ENCODE data around the gene EFCAB3.
"Not testable (repeated sequence)": the region's sequence is repeated elsewhere in the genome, so short reads cannot be mapped to it uniquely, and the experiment has no call there.

DNA sequence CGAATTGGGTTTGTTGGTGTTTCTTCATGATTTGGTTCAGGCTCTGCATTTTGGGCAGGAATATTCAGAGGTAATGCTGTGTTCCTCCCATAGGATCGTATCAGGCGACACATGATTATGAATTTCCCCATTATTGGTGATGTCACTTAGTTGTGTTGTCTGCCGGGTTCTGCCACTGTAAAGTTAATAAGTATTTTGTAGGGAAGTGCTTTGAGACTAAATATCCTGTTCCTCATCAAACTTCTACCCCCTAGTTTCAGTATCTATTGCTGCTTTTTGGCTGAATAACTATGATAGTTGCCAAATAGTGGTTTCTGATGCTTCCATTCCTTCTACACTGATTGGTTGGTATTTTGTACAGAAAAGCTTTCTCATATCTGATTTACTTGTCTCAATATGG is 71.8 kb downstream of the EFCAB3 start:
- TF ChIP-seq, protein P1, sequence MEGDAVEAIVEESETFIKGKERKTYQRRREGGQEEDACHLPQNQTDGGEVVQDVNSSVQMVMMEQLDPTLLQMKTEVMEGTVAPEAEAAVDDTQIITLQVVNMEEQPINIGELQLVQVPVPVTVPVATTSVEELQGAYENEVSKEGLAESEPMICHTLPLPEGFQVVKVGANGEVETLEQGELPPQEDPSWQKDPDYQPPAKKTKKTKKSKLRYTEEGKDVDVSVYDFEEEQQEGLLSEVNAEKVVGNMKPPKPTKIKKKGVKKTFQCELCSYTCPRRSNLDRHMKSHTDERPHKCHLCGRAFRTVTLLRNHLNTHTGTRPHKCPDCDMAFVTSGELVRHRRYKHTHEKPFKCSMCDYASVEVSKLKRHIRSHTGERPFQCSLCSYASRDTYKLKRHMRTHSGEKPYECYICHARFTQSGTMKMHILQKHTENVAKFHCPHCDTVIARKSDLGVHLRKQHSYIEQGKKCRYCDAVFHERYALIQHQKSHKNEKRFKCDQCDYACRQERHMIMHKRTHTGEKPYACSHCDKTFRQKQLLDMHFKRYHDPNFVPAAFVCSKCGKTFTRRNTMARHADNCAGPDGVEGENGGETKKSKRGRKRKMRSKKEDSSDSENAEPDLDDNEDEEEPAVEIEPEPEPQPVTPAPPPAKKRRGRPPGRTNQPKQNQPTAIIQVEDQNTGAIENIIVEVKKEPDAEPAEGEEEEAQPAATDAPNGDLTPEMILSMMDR (IDR thresholded peaks at IDR 0.05) = not testable (repeated sequence)
- not testable (repeated sequence) for TF ChIP-seq POLR2AphosphoS5, POLR2A, EP300 (IDR thresholded peaks at IDR 0.05)

Data from upper lobe of left lung (tissue), 4 donors.